HG02642 (cell line): ENCODE data around the gene TIPRL.
A peak's percentile ranks its signal among the peaks of the same experiment; 100 is the strongest.
"Not testable (repeated sequence)": the region's sequence is repeated elsewhere in the genome, so short reads cannot be mapped to it uniquely, and the experiment has no call there.

Source experiments
- ATAC-seq: cut with Tn5 transposase; IDR thresholded peaks from one replicate; pipeline ENCODE4 v1.9.1; 2021; ENCODE audit warnings: mild to moderate bottlenecking; ENCODE audit not compliant: unreplicated experiment, poor library complexity

The TIPRL gene

DNA sequence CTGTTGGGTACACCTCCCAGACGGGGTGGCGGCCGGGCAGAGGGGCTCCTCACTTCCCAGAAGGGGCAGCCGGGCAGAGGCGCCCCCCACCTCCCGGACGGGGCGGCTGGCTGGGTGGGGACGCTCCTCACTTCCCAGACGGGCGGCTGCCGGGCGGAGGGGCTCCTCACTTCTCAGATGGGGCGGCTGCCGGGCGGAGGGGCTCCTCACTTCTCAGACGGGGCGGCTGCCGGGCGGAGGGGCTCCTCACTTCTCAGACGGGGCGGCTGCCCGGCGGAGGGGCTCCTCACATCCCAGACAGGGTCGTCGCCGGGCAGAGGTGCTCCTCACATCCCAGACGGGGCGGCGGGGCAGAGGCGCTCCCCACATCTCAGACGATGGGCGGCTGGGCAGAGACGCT is 28.9 kb downstream of the TIPRL start:
- ATAC-seq, result not testable (repeated sequence)

DNA sequence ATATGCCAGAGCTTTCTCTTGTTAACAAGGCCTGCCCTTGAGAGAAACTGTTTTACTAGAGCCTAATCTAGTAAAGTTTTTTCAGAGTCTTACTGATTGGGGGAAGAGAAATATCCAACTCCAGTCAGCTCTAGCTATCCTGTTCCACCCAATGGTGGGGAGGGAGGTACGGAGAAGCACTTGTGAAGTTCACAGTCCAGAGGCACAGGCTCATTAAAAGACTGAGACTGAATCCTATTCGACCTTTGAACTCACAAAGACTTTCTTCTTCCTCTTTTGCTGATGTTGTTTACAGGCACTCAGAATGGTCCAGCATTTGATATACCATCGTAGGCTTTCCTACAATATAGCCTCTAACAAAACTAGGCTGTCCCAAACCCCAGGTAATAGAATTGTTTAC is 31.6 kb downstream of the TIPRL start:
- no peak for ATAC-seq

DNA sequence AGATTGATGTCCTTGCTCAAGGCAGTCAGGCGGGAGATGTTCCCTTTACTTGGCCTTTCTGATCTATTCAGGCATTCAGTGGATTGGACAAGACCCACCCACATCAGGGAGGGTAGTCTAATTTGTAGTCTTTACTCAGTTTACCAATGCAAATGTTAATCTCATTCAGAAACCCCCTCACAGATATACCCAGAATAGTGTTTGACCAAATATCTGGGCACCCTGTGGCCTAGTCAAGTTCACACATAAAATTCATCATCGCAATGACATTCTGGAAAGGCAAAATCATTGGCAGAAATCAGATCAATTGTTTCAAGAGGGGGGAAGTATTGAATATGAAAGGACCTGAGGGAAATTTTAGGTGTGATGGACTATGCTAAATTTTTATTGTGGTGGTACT is 34.6 kb downstream of the TIPRL start:
- ATAC-seq, result no peak

DNA sequence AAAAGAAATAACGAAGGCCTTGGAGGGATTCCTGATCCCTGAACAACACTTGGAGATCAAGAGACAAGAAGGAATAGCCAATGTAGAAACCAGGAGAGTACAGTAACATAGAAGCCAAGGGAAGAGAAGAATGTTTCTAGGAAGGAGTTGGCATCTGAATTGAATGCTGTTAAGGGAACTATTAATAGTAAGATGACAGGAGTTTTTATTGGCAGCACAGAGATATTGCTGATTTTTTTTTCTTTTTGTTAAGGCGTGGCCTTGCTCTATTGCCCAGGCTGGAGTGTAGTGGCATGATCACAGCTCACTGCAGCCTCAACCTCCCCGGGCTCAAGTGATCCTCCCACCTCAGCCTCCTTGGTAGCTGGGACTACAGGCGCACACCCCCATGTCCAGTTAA is 37.4 kb downstream of the TIPRL start:
- no peak for ATAC-seq

DNA sequence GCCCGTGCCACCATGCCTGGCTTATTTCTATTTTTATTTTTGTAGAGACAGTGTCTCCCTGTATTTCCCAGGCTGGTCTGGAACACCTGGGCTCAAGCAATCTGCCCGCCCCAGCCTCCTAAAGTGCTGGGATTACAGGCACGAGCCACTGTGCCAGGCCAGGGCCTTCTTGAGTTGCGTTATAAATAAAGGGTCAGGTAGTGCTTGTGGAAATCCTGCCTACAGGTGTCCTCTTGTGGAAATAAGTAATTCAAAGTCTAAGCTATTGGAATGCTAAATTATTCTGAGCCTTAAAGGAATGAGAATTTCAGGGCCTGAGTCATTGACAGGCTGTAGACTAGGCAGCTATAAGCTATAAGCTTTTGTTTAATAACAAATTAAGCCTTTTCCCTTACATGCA is 38.9 kb downstream of the TIPRL start:
- ATAC-seq, result no peak

DNA sequence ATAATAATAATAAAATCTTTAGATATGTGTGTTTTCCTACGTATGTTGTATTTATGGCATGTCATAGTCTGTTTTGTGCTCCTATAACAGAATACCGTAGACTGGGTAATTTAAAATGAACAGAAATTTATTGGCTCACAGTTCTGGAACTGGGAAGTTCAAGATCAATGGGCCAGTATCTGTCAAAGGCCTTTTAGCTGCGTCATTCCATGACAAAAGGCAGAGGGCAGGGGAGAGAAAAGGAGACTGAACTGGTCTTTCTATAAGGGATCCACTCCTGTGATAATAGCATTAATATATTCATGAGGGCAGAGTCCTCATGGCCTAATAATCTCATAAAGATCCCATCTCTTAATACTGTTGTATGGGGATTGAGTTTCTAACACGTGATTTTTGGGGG is 39.9 kb downstream of the TIPRL start:
- ATAC-seq, result no peak

DNA sequence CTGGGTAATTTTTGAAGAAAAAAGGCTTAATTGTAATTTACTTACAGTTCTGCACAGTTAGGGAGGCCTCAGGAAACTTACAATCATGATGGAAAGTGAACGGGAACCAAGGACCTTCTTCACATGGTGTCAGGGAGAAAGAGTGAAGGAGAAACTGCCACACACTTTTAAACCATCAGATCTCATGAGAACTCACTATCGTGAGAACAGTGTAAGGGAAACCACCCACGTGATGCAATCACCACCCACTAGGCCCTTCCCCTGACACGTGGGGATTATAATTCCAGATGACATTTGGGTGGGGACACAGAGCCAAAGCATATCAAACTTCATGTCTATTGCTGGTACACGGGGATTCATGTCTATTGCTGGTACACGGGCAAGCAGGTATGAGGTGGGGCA is 41.7 kb downstream of the TIPRL start:
- ATAC-seq, result no peak

DNA sequence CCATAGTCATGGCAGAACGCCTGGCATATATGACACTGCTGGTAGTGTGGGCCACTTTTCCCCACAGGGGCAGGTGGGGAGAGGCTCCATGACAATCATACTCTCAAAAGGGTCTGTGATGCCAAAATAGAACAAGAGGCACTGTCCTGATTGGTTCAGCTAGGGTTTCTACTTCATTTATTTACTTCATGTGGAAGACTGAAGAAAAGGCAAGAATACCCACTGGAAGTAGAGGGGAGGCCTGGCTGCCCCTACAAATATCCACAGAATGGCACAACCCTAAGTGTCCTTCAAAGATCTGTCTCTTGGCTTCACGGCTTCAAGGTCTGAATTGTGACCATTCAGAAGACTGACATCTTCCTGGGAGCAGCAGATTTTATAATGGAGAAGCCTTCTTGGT is 42.5 kb downstream of the TIPRL start:
- ATAC-seq, result no peak

DNA sequence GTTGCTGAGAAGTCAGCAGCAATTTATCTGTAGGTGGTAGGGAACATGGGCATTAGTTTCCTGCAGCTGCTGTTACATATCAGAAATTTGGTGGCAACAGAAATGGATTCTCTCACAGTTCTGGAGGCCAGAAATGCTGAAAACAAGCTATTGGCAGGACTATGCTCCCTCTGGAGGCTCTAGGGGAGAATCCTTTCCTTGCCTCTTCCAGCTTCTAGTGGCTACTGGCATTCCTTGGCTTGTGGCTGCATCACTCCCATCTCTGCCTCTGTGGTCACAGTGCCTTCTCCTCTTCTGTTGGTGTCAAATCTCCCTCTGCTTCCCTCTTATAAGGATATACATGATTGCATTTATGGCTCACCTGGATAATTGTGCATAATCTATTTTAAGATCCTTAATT is 44.5 kb downstream of the TIPRL start:
- ATAC-seq, result no peak

DNA sequence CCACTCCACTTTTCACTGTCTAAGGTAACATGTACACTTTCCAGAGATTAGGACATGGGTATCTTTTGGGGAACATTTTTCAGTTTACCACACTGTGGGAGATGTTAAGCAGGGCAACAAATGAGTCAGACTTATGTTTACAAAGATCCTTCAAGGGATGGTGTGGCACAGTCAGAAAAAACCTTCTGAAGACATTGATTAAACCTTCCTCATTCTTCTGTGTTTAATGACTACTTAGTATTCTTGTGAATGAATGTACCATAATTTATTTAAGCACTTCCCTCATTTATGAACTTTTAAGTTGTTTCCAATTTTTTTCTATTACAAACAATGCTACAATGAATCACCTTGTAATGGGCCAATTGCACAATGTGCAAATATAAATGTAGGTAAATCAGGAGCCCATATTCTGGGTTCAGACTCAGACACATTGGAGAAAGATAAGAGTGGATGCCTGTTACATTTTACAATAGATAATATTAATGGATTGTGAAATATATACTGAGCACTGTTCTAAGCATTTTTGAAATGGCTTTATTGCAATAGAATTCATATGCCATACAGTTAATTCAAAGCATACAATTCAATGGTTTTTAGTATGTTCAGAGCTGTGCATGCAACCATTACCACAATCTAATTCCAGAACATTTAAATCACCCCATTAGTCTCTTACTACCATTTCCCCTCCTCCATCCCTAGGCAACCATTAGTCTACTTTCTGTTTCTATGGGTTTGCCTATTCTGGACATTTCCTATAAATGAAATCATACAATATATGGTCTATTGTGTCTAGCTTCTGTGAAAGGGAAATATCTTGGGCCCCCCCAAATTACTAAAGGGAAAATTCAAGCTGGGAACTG is 45.1 kb downstream of the TIPRL start:
- no peak for ATAC-seq

DNA sequence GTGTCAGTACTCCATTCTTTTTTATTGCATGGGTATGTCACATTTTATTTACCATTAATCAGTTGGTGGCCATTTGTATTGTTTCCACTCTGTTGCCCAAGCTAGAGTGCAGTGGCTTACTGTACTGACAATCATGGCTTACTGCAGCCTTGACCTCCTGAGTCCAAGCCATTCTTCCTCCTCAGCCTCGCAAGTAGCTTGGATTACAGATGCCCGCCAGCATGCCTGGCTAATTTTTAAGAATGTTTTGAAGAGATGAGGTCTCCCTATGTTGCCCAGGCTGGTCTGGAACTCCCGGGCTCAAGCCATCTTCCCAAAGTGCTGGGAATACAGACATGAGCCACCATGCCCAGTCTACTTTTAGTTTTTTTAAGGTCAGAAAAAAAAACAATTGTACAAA is 46.2 kb downstream of the TIPRL start:
- ATAC-seq, result no peak

DNA sequence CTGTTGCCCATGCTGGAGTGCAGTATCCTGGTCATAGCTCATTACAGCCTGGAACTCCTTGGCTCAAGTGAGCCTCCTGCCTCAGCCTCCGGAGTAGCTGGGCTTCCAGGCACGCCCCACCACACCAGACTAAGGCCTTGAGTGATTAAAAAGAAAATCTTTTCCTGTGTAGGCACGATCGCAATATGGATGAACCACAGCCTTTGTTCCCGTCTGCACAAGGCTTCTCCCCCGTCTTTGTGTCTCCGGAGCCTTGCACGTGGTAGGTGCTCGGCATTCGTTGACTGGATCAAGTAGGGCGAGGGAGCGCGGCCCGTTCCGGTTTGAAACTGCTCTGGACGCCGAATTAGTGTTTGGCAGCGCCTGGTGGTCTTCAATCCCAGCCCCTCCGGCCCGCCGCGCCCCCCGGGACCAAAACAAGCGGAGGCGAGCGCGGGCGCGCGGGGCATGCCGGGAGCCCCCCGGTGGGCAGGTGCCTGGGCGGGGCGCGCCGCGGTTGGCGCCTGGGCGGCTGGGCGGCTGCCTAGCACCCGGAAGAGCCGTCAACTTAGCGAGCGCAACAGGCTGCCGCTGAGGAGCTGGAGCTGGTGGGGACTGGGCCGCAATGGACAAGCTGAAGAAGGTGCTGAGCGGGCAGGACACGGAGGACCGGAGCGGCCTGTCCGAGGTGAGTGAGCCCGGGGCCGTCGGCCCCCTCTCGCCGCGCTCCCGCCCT is 46.9 kb downstream of the TIPRL start, which contains the start of gene SFT2D2:
SFT2D2 (plus strand) TSS at position 529 of the 715 bp plus-strand sequence; CDS start at position 605, 76 bp downstream.
- peak; percentile 87 for ATAC-seq

DNA sequence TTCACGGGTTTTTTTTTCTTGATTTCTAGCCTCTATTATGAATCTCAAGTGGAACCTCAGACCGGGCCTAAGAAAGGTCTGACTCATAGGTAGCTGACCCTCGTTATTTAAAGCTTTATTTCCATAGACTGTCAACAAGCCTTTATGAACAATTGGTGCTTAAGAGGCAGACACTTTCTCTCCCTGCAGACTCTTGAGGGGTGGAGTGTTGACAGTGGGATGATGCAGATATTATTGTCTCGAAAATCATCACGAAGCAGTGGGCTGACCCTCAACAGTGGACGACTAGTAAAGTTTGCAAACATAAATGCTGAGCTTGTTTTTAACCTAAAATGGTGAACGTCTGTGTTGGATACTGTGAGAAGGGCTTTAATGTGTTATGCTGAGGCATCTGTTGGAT is 48.9 kb downstream of the TIPRL start:
- ATAC-seq, result no peak

DNA sequence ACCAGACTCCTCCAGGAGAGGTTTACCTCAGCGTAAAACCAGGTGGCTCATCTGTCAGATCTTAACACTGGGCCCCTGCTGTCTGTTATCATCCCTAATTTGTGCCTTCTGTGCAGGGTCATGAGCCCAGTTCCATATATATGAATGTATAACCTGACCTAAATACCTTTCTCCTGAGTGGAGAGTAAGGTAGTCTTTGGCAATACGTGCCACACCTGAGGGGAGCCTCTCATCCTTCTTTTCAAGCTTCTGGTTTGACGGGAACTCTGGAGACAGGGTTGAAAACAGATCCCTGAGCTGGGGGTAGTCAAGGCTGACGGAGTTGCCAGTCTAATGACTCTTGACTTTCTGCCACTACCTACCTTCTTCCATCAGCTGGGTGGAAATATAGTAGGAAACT is 51.1 kb downstream of the TIPRL start:
- no peak for ATAC-seq

DNA sequence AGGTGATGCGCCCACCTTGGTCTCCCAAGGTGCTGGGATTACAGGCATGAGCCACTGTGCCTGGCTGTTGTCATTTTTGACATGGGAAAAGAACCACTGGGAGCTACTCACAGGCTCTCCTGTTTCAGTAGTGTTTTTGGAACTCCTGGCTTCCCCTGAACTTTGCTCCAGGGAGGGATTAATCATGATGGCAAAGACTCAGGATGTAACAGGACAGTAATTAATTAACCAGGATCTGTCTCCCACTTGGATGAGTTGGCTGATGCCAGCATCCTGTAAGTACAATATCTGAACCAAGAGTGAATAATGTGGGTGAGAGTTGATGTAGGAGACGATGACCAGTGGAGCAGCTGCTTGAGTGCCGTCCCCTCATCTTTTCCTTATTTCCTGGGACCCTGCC is 51.9 kb downstream of the TIPRL start:
- ATAC-seq, result no peak

DNA sequence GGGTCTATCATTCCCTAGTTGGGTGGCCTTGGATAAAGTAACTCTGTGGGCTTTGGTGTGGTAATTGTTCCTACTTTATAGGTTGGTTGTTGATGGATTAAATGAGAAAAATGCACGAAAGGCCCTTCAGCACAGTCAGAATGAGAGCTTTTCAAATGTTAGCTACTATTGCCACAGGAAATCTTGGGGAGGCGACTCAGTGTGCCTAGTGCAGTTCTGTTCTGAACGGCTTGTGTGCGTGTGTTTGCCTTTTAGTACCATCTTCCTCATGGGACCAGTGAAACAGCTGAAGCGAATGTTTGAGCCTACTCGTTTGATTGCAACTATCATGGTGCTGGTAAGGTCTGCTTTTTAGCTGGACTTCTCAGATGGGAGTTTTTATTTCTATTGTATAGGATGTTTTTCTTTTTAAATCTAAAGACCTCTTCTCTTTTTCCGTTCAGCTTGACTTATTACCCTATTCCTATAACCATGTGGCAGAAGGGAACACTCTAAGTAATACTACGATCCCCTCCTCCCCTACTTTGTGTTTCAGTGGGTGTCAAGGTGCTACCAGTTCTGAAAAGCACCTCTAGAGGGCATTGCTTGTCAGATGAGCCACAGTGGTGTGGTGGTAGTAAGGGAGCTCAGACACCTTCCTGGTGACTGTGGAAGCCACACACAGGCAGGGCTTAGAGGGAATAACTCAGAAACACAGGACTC is 56.2 kb downstream of the TIPRL start:
- ATAC-seq, result peak; percentile 89

DNA sequence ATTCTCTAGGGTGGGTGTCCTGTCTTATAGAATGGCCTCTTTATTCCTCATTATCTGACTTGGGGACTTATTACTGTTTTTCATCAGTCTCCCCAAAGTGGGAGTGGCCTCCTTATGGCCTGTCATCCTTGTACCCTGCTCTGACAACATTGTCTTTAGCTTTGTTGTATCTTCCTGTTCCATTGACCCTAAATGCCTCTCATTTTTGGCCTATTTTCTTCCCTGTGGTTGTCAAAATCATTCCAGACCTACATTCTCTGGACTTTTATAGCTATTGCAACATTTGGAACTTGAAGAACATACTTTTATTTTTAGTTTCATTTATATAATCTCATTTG is 56.8 kb downstream of the TIPRL start:
- peak; percentile 15 for ATAC-seq

DNA sequence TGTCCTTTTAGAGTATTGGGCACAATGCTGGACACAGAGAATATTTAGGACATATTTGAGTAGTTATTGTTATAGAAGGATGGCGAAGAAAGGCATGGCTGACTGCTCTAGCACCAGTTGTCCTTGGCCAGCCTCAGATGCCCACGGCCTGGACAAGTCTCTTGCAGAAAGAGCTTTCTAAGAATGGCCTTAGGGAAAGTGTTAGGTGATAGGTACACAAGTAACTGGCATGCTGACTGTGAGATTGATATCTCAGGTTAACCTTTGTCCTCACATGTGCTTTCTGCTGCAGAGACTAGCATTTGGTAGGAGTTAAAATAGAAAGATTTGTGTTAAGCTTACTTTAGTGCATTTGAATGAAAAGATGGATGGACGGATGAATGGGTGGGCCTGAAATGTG is 57.2 kb downstream of the TIPRL start:
- ATAC-seq, result no peak

DNA sequence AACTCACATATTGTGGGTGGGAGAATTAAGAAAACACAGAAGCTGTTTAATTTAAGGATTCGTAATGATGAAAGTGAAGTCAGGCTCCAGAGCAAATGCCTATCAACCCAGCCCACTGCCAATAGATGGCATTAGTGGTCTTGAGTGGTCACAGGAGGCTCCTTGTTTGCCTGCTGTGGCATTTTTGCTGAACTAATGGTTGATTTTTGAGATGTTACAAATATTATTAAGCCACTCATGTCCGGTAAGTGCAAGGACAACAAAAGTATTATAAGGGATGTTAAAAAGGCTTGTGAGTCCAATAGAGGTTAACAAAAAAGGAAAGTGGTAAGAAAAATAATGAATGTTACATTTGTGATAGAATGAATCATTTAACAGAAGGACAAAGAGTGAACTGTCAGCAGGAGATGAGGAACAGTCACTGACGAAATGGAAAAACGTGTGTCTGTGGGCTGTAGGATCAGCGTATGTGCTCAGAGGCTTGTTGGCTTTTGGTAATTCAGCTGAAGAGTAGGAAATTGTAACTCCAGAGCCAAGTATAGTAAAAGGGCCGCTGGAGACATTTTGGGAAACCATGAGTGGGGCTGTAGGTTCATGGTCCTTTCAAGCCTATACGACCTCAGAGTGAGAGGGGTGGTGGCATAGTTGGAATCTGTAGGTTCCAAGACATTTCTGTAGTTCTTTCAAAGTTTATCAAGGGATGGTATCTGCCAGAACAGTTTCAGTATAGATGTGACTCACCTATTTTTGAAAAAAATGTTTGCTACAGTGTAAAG is 58.3 kb downstream of the TIPRL start:
- no peak for ATAC-seq

DNA sequence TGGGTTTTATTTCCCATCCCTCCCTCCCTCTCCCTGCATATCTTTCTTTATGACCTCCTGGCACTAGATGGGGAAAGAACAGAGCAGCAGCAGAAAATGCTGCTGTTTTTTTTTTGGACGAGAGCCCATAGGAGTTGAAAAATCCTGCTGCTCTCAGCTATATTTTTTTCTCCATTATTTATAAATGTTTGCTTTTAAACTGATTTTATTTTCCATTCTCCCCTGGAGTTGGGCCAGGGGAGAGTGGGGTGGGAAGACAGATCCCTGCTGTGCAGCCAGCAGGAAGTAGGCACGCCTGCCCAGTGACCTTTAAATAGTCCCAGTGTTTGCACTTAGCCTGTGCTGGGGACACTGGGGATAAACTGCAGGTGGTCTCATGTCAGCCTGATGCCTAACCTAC is 64.4 kb downstream of the TIPRL start:
- no peak for ATAC-seq
